Femur (tissue), 1 donor: Measurements from ENCODE around the gene GPR45.
A peak's percentile ranks its signal among the peaks of the same experiment; 100 is the strongest.
"Not testable (repeated sequence)": the region's sequence is repeated elsewhere in the genome, so short reads cannot be mapped to it uniquely, and the experiment has no call there.

Experiments used
- DNase-seq: peaks from one replicate; pipeline ENCODE4 v3.0.0-alpha.2; 2017

Gene GPR45, protein sequence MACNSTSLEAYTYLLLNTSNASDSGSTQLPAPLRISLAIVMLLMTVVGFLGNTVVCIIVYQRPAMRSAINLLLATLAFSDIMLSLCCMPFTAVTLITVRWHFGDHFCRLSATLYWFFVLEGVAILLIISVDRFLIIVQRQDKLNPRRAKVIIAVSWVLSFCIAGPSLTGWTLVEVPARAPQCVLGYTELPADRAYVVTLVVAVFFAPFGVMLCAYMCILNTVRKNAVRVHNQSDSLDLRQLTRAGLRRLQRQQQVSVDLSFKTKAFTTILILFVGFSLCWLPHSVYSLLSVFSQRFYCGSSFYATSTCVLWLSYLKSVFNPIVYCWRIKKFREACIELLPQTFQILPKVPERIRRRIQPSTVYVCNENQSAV

DNA sequence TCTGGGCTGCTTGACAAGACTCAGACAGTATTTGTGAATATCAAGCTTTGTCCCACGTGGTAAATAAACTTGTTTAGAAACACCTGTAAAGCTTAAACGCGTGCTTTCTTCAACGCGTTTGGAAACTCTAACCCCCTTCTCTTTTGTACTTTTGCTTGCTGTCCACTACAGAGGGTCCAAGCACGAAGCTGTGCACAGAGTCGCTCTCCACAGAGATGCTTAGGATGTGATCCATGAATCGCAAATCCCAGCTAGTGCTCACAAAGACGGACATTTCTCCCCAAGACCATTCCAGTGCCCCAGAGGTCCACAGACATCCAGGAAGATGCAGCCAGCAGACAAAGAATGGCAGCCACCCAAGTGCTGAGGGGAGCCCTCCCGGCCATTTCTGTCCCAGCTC lies at the start of gene GPR45:
Gene GPR45 (plus strand): TSS at position 301 of the 400 bp plus-strand sequence. CDS start 116 bp downstream, outside the sequence.
- DNase-seq: no peak

DNA sequence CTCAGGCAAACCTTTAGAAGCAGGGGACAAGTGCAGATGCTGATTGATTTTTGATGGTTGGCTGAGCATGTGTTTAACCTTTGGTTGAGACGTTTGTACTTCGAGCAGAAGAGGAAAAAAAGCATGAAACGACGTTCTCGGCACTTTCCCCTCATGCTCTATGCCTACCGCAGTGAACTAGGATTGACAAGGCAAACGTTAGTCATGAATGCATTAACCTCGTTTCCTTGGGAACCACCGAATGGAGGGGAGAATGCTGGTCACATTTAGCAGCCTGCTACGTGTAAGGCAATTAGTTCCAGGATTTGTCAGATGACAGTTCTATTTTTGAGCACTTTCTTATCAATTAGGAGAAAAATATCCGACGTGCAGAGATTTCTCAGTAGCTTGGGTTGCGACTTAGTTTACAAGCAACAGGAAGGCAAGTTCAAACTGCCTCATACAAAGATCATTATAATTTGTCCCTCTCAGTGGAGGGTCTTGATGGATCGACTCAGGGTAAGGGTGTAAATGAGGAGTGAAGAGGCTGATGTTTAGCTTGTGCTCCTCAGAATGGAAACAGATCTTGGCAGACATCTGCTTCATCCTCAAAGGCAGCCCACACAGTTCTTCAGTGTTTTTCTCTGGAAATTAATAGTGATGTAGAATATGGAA lies 47.4 kb upstream of the GPR45 start:
- no peak for DNase-seq

DNA sequence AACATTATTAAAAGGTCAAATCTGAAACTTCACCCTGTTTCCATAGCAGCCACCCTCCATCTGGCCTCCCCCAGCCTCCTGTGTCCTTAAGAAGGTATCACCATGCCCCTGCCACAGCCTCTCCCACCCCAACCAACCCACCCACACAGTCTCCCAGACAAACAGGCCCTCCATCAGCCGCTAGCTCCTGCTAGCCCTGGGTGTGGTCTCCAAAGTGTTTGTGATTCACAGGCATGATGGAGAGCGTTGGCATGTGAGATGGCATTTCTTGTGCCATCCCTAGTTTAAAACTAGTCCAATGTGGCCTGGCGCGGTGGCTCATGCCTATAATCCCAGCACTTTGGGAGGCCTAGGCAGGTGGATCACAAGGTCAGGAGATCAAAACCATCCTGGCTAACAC lies 44.9 kb upstream of the GPR45 start:
- DNase-seq: no peak

DNA sequence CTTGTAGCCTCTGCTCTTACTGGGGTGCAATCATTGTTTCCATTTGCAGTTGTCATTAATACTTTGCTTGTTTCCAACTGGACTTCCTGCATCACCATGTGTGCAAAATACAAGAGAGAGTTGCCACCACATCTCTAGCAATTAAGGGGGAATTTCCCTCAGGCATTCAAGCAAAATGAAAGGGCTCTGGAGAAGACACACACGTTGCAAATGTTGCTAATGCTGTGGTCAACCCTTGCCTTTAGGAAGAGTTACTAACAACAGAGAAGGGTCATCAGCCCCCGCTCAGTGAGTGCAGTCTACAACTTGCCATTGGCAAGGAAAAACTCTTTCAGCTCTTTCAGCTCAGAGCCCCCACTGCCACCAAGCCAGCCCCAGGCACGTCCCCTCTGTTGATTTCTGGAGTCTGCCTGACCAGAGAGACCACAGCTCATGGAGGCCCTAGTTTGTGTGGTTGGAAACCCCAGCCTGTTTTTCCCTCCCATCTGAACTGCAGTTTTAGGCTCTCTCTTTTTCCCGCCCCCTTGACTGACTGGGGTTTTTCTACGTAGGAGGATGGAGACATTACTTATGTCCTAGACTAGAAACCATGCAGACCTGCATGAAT lies 25.9 kb upstream of the GPR45 start:
- no peak for DNase-seq

DNA sequence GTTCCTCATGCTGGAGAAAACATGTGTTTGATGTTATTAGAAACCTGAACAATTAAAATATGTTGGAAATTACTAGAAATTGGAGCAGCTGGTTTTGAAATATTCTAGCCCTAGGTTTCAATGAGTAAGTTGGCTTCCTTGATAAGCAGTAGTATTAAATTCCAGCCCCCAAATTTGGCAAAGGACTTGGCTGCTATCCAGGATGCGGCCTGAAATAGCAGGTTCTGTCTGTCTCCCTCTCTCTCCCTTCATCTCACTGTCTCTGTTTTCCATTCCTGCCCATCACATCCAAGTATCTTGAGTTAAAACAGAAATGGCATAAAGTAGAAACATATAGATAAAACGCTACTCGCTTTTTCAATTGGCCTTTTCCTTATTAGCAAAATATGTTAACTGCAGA lies 20.9 kb upstream of the GPR45 start:
- no peak for DNase-seq

DNA sequence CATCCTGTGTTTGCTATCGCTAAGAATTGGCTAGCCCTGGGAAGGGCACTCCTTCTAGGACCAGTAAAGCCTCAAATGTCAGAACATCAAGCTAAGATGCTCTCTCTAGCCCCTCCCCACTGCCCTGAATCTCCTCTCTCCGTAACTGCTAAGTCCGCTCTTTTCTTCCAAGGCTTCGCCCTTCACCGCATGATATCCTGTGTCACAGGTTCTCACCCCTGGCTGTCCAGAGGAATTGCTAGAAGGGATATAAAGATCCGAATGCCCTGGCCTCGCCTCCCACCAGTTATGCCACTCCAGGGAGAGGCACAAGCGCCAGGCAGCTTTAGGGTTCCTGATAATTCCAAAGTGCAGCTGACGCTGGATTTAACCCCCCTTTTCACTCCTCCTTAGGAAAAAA lies 17.1 kb upstream of the GPR45 start:
- no peak for DNase-seq

DNA sequence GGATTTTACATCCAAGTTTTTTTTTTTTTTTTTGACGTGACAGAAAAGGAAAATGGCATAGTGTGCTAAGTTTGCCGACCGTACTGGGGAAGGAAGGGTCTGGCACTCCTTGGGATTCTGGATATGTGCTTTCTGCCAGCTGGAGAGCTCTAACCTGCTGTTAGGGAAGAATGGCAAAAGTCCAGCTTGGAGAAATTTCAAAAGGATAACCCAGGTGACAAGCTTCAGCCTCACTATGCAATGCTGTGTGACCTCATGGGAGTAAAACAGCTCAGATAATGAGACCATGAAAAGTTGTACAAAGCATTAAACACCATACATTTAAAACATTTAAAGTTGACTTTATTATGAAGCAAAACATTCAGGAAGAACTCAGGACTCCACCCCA lies 10.3 kb upstream of the GPR45 start:
- no peak for DNase-seq

DNA sequence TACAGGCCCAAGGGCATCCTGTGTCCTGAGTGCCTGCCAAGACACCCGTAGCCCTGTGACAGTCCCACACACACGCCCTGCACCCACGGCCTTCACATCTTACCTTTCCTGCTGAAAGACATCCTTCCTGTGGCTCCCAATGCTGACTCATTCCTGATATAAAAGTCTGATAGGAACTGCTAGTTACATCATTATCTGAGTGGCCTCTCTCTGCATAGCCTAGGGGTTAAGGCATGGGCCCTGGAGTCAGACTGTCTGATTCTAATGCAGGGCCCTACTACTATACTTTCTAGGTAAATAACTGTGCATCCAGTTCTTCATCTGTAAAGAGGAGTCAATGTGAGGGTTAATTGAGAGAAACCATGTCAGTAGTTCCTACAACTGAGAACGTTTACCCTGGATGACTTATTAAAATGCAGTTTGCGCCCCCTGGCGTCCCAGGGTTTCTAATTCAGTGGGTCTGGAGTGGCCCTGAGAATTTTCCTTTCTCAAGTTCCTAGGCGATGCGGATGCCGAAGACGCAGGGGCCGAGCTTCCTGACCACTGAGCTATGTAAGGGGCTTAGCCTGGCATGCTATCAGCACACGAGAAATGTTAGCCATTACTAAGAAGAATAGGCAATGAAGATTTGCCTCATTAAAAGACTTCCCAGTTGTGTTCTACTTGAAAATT lies 6.0 kb upstream of the GPR45 start:
- peak; percentile 78 for DNase-seq

DNA sequence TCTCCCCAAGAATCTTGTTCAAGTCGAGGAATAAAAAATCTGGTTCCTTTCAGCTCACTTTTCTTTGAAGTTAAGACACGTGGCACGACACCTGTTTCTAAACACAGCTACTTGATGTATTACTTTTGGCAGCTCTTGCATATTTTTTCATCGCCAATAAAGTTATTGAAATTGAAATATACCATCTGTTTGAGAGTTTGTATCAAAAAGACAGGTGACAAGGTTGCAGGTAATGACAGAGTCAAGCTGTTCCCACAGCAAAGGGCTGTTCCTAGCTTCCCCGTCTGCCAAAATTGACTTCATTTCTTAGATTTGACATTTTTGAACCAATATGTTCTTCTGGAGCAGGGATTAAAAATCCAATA lies 5.5 kb upstream of the GPR45 start:
- DNase-seq: no peak

DNA sequence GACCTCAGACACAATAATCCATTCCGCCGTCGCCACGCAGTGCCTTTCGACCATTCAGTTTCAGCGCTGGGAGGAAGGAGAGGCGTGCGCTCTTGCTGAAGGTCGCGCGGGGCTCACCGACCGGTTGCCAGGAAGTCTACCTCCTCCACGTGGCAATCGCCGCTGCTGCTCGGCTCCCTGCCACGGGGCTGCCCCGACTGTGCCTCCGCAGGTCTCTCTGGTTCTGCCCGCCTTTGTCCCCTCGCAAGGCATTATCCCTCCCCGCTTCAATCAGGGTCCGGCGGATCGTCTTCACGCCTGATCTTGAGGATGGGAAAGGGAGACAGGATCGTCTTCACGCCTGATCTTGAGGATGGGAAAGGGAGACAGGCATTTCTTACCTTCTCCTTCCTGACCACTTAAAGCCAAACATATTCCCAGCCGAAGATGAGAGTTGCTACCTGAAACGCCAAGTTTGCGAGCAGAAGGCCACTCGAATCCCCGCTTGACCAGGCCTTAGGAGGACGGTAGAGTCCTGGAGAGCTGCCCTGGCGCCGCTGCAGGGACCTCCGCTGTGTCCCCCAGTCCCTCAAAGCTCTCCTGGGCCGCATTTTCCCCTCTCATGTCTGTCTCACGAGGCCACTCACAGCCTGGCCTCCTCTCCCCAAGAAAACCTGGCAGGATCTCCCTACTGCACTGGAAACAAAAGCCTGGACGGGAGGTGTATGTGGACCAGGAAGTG lies 4.3 kb upstream of the GPR45 start:
- no peak for DNase-seq

DNA sequence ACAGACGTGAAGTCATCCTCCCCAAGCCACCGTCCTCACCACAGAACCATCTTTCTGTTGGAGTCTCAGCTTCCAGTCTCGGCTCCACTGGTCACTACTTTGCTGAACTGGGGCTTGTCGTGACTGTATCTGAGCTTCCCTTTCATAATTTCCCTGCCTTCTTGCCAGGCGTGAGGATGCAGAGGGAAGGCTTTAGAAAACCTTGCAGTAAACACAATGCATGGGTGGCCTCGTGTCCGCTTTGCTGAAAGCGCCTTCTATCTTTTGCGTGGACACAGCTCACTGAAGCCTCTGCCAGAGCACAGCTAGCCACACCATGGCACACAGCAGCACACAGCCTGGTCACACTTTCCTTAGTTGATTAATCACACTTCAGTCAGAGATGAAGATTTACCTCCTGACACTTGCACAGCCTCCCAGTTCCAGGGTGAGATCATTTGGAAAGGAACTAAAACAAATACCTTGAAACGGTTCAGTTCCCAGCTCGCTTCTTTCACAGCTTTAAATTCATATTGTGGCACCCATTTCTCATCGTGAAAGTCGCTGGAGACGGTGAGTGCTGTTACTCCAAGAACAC lies 2.8 kb upstream of the GPR45 start:
- DNase-seq: no peak

DNA sequence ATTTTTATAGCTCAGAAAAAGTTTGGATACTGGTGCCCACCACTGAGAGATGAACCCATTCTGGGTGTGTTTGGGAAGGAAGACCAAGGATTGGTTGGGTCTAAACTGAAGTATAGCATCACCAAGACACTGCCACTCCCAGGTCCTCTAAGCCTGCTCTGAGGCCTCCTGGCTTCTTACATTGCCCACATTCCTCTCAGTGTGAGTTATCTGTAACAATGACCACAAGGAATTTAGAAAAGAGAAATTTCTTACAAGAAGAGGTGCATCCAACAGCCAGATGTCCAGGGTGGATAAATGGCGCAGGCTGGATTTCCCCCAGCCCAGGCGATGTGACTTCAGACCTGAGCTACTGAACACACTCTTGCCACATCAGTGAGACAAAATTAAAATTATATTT lies 1.6 kb upstream of the GPR45 start:
- no peak for DNase-seq

DNA sequence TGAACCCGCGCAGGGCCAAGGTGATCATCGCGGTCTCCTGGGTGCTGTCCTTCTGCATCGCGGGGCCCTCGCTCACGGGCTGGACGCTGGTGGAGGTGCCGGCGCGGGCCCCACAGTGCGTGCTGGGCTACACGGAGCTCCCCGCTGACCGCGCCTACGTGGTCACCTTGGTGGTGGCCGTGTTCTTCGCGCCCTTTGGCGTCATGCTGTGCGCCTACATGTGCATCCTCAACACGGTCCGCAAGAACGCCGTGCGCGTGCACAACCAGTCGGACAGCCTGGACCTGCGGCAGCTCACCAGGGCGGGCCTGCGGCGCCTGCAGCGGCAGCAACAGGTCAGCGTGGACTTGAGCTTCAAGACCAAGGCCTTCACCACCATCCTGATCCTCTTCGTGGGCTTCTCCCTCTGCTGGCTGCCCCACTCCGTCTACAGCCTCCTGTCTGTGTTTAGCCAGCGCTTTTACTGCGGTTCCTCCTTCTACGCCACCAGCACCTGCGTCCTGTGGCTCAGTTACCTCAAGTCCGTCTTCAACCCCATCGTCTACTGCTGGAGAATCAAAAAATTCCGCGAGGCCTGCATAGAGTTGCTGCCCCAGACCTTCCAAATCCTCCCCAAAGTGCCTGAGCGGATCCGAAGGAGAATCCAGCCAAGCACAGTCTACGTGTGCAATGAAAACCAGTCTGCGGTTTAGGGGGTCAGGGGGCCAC lies 897 bp downstream of the GPR45 start:
- DNase-seq: no peak

DNA sequence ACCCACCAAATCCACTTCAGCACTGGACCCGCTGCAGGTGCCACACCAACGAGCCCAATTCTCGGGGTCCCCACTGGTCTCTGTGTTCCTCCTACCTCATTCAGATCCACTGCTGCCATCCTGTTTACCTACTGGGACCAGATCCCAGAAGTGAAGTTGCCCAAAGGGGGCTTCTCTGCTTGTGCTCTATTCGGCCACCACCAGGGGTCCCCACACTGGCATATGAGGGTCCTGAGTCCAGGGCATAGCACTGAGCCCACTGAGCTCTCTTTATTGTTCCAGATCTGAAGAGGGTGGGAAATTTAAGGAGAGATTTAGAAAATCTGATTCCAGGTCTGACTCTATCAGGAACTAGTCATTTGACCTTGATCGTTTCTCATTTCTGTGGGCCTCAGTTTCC lies 2.4 kb downstream of the GPR45 start:
- no peak for DNase-seq

DNA sequence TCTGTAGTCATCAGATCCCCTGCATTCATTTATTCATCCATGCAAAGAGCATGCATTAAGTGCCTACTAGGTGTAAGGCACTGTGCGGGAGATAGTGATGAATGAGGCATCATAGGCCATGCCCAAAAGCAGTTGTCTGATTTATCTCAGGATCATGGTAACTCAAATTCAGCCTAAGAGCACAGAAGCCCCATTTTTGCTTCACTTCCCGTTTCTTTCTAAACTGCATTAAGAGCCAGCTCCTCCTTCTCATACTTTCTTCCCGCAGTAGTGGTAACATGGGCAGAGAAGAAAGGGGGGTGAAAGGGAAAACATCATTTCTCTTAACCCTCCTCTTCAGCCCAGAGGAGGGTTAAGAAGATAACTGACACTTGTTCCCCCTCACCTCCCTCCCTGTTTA lies 2.9 kb downstream of the GPR45 start:
- DNase-seq: no peak

DNA sequence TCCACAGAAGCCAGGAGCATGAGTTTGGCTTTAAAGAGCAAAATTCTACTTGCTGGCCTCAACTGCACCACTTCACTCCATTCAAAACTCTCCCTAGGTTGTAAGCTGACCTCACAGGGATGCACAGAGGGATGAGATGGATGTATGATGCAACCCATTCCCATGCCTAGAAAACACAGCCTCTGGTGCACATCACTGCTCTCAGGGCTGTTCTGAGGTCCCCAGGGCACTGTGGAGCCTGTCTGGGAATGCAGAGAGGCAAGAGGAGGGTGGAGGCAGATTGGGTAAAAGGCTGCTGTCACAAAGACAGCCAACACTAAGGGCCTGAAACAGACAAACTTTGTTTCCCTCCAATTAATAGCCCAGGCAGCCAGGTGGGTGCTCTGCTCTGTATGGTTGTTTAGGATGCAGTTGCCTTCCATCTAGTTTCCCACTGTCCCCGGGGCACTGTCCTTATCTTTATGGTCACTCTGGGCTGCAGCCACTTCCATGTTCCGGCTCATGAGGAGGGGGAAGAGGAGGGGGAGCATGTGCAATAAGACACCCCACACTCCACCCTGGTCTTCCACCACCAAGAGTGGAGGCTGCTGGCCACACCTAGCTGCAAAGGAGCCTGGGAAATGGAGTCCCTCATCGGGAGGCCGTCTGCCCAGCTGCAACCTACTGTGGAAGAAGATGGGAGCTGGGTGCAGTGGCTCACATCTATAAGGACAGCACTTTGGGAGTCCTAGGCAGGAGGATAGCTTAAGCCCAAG lies 7.0 kb downstream of the GPR45 start:
- no peak for DNase-seq

DNA sequence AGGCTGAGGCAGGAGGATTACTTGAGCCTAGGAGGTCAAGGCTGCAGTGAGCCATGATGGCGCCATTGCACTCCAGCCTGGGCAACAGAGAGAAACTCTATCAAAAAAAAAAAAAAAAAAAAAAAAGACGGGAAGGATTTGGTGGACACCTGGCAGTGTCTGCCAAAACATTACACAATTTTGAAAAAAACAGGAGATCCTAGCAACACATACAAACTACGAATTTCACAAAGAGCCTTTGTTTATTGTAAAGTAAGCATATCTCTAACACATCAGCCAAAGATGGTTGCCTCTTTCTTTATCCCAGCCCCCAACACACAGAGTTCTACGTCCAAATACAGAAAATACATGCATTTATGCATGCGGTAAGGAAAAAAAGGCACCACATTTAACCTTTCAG lies 7.6 kb downstream of the GPR45 start:
- DNase-seq: no peak

DNA sequence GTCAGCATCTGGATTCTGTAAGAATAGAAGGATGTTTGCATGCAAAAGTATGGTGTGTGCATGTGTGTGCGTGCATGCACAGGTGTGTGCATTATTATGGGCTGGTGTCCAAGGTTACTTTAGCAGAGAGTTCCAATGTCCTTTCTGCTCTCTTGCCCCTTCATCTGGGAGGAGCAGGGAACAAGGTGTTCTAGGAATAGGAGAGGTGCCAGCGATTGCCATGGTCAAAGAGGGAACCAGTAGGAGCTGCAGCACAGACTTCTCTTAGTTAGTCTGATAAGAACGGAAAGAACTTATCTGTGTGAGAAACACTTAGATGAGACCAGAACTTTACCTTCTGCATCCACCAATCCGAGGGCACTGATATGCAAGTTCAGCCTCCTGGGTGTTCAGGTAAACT lies 8.3 kb downstream of the GPR45 start:
- DNase-seq: no peak

DNA sequence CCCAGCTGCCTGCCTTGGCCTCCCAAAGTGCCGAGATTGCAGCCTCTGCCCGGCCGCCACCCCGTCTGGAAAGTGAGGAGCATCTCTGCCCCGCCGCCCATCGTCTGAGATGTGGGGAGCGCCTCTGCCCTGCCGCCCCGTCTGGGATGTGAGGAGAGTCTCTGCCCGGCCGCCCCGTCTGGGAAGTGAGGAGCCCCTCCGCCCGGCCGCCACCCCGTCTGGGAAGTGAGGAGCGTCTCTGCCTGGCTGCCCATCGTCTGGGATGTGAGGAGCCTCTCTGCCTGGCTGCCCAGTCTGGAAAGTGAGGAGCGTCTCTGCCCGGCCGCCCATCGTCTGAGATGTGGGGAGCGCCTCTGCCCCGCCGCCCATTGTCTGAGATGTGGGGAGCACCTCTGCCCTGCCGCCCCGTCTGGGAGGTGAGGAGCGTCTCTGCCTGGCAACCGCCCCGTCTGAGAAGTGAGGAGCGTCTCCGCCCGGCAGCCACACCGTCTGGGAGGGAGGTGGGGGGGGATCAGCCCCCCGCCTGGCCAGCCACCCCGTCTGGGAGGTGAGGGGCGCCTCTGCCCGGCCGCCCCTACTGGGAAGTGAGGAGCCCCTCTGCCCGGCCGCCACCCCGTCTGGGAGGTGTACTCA lies 9.6 kb downstream of the GPR45 start:
- DNase-seq: not testable (repeated sequence)

DNA sequence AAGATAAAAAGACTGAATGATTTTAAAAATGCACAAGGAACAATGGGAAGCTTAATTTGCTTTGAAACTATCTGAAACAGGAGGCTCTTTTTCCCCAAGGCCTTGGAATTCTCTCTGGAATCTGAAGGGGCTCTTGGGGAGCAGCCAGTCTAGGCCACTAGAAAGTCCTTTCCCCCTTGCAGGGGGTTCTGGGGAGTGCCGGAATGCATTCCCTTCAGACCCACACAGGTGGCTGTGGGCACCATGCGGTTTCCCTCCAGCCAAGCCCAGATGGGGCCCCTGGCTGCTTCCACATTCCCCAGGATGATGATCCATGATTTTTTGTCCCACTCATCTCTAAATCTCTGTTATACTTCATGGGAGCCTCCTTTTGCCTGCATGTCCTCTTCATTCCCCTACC lies 10.7 kb downstream of the GPR45 start:
- DNase-seq: no peak
